HG02759 (cell line): ENCODE measurements around the gene DEFB110.

Experiments used
- ATAC-seq: cut with Tn5 transposase; IDR thresholded peaks from one replicate; pipeline ENCODE4 v1.9.1; 2021; ENCODE audit warnings: mild to moderate bottlenecking, moderate library complexity; ENCODE audit not compliant: unreplicated experiment

Gene DEFB110

DNA sequence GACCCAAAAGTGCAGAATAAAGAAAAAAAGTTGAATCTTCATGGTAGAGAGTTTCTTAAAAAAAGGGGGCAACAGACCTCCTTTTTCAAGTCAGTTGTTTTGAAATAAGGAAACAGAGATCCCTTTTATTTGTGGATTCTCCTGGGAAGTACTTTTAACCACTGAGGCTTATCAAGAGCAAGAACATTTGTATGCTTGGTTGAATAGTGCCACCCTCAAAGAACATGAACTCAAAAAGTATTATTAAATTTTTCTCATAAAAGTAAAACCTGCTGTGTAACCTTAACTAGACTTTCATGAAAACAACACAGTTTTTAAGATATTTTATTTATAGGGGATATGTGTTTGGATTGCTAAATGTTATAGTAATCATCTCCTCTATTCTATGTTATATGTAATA, at the start of gene DEFB110:
TSS of gene DEFB110 (minus strand) at position 101 of the 400 bp plus-strand sequence. CDS start at position 42, 59 bp downstream.
- no peak for ATAC-seq

DNA sequence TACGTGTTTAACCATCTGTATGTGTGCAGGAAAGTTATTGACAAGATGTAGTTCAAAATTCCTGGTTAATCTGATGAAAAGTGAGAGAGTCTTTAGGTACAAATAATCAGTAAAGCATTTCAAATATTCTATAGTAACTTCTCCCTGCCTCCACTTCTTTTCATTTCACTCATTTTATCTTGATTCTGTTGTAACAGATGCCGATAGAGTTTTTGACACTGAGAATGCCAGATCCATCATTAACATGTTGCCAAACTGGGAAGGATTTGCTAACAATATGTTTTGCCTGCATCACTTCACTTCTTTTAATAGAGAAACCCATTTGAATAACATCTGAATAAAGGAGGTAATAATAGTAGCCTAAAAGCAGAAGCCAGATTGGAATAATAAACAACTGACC, 48.3 kb upstream of the DEFB110 start:
- ATAC-seq, result no peak

DNA sequence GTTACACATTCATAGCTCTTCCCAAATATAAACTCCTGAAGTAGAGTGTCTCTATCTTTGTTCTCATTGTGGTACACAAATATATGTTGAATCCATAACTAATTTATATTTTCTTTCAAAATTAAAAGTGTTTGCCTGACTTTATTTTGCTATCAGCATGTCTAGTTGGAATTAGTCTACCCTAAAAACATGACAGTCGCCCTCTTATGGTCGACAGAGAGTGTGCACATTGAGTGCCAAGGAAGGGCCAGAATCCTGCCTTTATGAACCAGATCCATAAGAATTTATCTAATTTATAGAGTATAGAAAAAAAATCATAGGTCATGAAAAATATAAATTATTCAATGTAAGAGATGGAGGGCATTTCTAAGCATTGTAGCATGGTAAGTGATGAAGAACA, 40.3 kb upstream of the DEFB110 start:
- no peak for ATAC-seq

DNA sequence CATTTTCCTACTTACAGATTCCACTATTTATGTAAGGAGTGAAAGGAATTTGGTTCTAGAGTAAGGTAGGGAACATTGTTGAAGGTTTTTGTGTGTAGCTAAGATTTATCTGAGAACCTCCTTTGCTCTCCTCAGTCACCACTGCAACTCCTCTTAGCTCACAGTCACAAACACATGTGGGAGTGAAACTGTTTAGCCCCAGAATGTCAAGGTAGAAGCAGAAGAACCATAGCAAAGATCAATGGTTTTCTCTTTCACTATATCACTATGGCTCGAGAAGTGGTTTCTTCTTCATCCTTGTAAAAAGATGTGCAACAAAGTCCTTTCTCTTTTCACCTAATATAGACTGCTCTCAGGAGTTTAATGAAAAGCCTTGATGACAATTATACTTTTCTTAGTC, 34.4 kb upstream of the DEFB110 start:
- no peak for ATAC-seq

DNA sequence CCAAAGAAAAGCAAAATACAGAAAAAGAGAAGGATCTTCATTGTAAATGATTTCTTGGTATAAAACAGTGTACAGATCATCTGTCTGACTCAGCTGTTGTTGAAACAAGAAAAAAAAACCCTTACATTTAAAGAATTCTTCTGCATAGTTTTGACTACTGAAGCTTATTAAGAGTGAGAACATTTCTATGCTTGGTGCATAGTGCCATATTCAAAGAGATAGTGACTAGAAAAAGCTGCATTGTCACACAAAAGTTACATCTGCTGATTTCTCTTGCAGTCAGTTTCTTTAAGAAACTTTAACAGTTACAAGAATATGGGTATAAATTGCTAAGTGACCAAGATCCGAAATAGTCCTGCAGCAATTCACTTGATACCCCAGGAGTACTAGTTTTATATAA, 28.0 kb upstream of the DEFB110 start, which contains the start of gene DEFB112:
TSS of gene DEFB112 (minus strand) at position 101 of the 400 bp plus-strand sequence. CDS start at position 41, 60 bp downstream.
- ATAC-seq, result no peak

DNA sequence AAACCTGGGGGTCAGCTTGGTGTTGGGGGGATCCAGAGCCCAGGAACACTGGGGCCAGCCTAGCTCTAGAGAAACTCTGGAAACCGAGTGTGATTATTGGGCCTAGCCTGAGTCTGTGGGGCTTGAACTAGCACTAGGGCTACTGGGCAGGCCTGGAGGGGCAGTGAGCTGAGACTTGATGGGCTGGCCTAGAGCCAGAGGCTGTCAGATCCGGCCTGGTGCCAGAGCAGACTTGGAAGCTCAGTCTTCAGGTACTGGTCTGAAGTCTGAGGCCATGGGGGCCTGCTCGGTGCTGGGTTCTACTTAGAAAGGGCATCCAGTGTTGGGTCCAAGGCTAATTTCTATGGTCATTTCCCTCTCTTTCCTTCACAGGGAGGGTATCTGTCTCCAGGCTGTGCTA, 25.2 kb upstream of the DEFB110 start:
- ATAC-seq, result no peak

DNA sequence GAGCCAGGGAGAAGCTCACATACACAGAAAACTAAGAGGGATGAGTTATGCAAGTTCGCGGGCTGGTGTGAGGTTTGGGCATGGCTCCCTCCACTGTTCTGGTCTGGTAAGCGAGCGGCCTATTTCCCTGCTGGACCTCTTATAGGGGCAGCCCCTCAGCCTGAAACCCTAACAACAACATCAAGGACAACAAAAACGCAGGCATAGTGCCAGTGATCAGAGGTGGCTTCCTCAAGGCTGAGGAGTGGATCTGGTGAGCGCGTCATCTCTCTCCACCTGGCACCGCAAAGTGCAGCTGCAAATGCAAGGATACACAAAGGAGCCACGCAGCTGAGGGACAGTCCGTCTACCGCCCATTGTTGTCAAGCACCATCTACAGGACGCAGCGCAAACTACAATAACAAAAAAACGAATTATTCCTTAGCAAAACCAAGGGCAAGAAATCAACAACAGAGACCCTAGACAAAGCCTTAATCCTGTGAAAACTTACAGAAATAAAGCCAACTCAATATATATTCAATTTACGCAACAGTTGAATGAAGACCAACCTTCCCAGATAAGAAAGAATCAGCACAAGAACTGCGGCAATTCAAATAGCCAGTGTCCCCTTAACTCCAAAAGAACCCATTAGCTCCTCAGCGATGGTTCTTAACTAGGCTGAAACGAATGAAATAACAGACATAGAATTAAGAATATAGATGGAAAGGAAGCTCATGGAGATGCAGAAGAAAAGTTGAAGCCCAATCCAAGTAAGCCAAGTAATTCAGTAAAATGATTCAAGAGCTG, 9.2 kb upstream of the DEFB110 start:
- ATAC-seq, result peak; percentile 50

DNA sequence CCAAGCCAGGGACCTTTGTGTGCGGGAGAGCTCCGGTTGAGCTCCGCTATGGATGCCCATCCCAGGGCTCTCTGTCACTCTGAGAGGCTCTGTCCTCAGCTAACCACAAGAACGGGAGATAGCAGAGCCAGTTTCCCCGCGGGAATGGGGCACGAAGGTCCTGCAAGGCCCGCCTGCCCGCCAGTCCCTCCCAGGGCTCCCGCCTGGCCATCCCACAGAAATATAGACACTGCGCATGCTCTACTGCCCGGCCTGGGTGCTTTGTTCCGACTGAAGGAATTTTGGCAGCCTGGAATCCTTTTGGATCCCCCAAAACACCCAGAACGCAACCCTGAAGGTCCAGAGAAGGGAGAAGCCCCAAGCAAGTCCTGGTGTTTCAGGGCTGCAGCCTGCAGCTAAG, 8.6 kb upstream of the DEFB110 start:
- ATAC-seq, result no peak

DNA sequence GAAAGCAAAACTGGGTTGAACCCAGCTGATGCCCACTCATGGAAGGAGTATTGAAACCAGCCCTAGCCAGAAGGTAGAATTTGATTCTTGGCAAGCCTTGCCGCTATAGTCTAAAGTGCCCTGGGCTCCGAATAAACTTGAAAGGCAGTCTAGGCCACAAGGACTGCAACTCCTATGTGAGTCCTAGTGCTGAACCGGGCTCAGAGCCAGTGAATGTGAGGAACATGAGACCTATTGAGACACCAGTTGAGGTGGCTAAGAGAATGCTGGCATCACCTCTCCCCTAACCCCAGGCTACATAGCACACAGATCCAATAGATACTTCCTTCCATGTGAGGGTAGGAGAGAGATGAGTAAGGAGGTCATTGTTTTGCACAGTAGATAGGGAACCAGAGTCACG, 3.5 kb upstream of the DEFB110 start:
- no peak for ATAC-seq

DNA sequence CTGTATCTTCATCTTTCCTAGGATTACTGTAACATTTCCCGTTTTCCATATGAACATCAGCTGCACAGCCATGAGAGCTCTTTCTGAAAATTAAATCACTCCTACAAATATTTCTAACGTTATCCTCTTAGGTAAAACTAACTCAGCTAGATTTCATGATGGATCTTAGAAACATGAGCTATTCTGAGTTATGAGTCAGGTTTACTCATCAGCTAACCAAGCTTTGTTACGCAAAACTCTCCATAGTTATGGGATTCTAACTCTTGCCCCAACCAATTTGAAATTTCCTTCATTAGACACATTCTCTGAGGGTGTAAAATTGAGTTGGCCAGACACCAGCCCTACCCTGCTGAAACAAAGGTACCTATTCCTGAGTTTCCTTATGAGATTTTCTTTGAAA, 14.0 kb downstream of the DEFB110 start:
- ATAC-seq, result no peak

DNA sequence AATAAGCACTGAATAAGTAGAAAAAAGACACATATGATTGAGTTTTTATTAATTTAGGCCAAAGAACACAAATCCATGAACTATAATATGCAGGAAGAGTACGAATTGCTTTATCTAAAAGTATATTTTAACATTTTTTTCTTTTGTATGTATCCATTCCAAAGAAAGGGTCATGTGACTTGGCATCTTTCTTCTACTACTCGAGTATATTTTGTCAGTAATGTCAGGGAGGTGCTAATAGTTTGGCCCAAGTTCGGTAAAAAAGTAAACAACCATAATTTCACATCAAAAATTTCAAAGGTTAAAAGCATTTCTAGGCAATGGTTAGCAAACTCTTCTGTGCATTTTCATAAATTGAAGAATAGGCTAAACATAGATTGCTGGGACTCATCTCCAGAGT, 18.7 kb downstream of the DEFB110 start:
- no peak for ATAC-seq

DNA sequence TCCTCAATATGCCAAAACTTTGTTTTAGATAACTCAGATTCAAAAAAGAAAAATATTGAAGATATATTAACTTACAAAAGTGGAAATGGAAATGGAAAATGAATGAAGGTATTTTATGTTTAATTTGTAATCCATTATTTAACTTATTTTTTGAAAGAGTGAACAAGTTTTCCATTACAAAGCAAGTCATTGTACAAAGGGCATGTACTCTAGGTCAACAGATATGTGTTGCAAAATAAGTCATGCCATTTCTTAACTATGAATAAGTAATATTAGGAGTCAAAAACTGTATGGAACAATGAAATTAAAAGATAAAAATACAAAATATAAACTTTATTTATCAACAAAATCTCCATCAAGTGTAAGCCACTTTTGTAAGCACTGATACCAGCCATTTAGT, 26.5 kb downstream of the DEFB110 start:
- ATAC-seq, result no peak

DNA sequence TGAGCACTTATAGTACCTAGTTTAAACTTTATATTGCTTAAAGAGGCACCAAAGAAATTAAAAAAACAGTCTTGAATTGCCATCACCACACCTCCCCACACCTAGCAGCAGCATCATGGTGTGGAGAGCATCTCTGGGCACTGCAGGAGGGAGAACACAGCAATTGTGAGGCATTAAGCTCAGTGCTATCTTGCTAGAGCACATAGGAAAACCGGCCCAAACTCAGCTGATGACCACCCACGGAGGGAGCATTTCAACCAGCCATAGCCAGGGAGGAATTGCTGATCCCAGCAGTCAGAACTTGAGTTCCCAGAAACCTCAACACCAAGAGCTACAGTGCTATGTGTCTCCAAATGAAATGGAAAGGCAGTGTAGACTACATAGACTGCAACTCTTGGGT, 32.9 kb downstream of the DEFB110 start:
- ATAC-seq, result no peak

DNA sequence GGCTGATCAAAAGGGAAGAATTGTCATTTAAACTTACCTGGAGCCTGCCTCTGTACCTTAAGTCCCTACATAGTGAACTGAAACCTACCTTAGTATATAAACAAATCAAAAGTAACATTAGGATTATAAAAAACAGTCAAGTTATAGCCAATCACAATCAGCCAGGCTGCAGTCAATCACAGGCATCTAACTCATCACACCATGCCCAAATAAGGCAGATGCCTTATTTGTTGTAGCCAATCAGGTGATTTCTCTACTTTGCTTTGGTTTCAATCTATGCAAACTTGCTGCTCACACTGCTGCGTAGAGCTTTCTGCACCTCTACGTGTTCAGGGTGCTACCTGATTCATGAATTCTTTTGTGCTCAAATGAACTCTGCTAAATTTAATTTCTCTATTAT, 34.0 kb downstream of the DEFB110 start:
- ATAC-seq, result no peak

DNA sequence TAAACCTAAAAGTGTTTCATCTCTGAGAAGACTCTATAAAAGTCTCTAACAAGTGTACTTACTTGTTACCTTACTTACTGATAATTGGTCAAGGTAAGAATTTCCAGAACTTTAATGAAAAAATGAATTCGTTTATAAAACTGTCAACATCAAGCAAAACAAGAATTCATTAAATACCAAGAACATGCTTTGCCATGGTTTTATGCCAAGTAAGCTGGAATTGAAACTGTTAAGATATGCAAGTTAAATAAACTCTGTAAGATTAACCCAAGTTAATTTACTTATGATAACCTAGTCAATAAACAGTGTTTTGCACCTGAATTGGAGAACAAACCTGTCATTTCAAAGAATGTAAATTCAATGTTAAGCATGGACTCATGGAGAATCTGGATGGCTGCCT, 35.2 kb downstream of the DEFB110 start:
- ATAC-seq, result no peak

DNA sequence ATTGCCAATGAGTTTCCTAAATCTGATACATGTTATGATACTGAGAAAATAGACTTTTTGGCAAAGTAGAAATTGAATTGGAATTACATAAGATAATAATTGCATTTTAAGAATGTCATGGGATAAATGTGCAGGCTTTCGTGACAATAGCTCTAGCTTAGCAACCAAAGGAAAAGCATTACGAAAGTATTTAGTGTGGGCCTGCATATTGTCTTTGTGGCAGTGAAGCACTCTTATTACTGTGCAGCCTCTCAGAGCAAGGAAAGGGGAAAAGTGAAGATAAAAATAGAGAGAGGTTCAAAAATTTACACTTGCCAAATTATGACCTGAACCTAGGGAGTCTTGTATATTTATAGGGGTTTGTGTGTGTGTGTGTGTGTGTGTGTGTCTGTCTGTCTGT, 39.7 kb downstream of the DEFB110 start:
- ATAC-seq, result no peak

DNA sequence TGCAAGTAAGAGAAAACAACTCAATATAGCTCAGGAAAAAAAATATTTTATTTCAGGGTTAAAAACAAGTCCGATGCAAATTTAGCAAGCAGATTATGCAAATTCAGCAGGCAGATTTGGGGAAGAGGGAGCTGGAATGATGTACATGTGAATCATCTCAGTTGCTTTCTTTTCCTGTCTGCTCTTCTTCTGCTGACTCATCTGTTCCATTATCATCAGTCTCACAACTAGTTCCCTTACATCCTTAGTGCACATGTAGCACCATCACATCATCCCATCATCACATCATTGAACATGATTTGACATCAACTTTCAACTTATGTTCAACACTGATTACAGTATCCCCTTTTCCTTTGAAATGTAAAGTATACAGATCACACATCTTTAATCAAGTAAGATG, 40.9 kb downstream of the DEFB110 start:
- ATAC-seq, result no peak

DNA sequence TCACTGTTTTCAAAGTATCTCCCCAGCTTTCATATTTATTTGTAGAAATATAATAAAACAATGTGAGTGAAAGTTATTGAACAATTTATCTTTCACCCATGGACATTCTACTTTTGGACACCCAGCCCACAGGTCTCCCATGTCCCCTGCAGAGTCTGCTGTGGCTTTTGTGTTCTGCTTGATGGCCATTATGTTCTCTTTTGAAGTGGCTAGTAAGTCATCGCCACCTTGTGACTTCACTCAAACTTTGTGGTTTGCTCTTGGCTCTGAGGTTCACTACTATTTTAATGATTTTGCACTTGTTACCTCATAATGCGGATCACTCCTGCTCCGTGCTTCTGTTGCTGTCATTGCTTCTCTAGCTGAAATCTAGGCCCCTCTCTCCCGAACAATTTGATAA, 42.2 kb downstream of the DEFB110 start:
- ATAC-seq, result peak; percentile 36

DNA sequence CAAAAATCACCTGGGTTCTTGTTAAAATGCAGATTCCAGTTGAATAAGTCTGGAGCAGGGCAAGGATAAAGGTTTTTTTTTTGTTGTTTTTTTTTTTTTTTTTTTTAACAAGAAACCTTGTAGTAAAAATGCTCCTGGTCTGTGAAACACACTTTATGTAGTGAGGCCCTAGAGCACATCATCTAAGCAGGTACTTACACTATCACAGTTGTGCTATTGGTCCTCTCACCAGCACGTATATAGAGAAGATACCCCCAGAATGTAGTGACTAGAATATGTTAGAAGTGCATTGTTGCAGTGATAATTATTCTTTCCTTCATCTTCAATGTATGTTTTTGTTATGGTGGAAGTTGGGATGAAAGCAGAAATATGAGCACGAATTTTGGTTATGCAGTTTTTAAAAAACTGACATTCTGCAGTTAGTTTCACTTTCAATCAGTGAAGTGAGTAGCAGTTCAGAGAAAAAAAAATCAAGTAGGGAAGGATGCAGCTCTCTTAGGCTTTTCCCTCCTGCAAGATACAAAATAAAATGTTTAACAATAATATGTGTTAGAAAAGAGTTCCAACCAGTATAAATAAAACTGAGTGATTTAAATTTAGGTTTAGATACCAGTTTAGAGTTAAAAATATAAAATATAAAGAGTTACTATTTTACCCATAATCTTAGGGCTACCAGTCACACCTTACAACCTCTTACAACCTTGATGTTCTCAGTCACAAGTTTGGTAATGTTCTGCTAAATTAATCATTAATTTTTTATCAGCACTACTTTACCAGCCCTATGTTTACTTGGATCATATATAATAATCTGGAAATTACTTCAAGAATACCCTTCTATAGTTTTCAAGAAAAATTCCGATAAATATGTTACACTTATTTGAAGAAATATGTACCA, 43.2 kb downstream of the DEFB110 start:
- ATAC-seq, result peak; percentile 53

DNA sequence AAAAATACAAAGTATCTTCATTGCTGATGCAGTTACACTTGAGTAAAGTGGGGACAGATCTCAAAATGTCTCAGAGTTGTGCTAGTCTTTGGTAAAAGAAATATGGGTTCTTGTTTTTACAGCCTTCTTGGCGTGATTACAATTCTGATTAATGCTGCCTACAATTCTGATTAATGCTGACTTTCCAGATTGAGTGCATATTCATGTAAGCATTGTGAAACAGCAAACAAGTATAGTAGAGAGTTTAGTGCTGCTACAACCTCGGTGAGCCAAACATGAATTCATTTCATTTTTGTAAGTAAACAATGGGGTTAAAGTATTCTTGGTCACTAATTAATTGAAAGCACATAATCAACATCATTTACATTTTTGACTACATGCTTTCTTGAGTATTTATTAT, 52.2 kb downstream of the DEFB110 start, which contains the start of gene DEFB113:
TSS of gene DEFB113 (minus strand) at position 21 of the 400 bp plus-strand sequence. CDS start at position 21, 0 bp downstream.
- ATAC-seq, result no peak
